HG03378 (cell line): ENCODE measurements around the gene PTH1R.

Experiments
- ATAC-seq: cut with Tn5 transposase; IDR thresholded peaks from one replicate; pipeline ENCODE4 v1.9.1; 2021; ENCODE audit warnings: mild to moderate bottlenecking, moderate library complexity; ENCODE audit not compliant: unreplicated experiment

PTH1R gene

GRCh38 chr3:46849686-46850467 is 27.6 kb upstream of the PTH1R start:
- no peak for ATAC-seq

- ATAC-seq = no peak
These were observed 27.1 kb upstream of the PTH1R start for GRCh38 chr3:46850468-46850779.

GRCh38 chr3:46851364-46852333 is 25.9 kb upstream of the PTH1R start:
- no peak for ATAC-seq

GRCh38 chr3:46852334-46852720 is 25.2 kb upstream of the PTH1R start:
- ATAC-seq = no peak

- no peak for ATAC-seq
These were observed 24.6 kb upstream of the PTH1R start for GRCh38 chr3:46852839-46853355.

GRCh38 chr3:46853441-46854415 is 23.8 kb upstream of the PTH1R start:
- ATAC-seq = no peak

- ATAC-seq = no peak
These were observed 22.9 kb upstream of the PTH1R start for GRCh38 chr3:46854555-46854991.

- ATAC-seq = no peak
These were observed 20.7 kb upstream of the PTH1R start for GRCh38 chr3:46856576-46857471.

GRCh38 chr3:46857485-46858341 is 19.8 kb upstream of the PTH1R start:
- ATAC-seq = no peak

- no peak for ATAC-seq
These were observed 19.1 kb upstream of the PTH1R start for GRCh38 chr3:46858456-46858855.

- ATAC-seq = no peak
These were observed 18.4 kb upstream of the PTH1R start for GRCh38 chr3:46859001-46859710.

- ATAC-seq = no peak
These were observed 17.3 kb upstream of the PTH1R start for GRCh38 chr3:46860017-46860809.

- ATAC-seq = no peak
These were observed 16.5 kb upstream of the PTH1R start for GRCh38 chr3:46860810-46861604.

- no peak for ATAC-seq
These were observed 15.7 kb upstream of the PTH1R start for GRCh38 chr3:46861605-46862368.

- no peak for ATAC-seq
These were observed 15.0 kb upstream of the PTH1R start for GRCh38 chr3:46862369-46863025.
